ENCODE data around the gene MED12L.

DNA sequence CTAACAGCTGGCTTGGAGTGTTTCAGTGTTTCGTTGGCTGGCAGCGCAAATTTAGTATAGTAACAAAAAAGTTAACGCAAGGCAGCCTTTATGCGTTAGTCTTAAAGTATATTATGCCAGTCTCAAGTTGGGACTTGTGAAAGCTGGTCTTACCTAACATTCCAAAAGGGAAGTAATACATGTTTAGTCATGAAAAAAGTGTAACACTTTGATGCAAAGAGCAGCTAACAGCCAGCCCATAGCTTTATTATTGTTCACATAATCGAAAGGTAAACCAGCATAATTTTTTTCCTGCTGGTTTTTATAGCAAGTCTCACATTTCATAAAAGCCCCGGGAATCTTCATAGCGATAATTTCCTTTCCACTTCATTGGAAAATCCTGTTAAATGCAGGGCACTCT, 233.5 kb downstream of the MED12L start:
- TF ChIP-seq, protein P1, sequence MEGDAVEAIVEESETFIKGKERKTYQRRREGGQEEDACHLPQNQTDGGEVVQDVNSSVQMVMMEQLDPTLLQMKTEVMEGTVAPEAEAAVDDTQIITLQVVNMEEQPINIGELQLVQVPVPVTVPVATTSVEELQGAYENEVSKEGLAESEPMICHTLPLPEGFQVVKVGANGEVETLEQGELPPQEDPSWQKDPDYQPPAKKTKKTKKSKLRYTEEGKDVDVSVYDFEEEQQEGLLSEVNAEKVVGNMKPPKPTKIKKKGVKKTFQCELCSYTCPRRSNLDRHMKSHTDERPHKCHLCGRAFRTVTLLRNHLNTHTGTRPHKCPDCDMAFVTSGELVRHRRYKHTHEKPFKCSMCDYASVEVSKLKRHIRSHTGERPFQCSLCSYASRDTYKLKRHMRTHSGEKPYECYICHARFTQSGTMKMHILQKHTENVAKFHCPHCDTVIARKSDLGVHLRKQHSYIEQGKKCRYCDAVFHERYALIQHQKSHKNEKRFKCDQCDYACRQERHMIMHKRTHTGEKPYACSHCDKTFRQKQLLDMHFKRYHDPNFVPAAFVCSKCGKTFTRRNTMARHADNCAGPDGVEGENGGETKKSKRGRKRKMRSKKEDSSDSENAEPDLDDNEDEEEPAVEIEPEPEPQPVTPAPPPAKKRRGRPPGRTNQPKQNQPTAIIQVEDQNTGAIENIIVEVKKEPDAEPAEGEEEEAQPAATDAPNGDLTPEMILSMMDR (conservative IDR thresholded peaks at IDR 0.05; ENCODE audit: low read length) = no peak
- no peak for TF ChIP-seq EZH2phosphoT487 (IDR thresholded peaks at IDR 0.05; ENCODE audit: borderline replicate concordance)

Data from Loucy (cell line).